Stimulated activated CD4-positive, alpha-beta T cell treated with anti-CD3 and anti-CD28 coated beads, TNF-alpha, amount 100 ng/mL, for 4 hours (primary cell): ENCODE results near the gene OR4D2.
"Not testable (repeated sequence)": the region's sequence is repeated elsewhere in the genome, so short reads cannot be mapped to it uniquely, and the experiment has no call there.

Experiments used
- DNase-seq, 3 experiments: peaks; one replicate each; pipeline ENCODE4 v3.0.0-alpha.2; 2020; ENCODE audit warnings: low read depth in 3 of 3

The OR4D2 gene

DNA sequence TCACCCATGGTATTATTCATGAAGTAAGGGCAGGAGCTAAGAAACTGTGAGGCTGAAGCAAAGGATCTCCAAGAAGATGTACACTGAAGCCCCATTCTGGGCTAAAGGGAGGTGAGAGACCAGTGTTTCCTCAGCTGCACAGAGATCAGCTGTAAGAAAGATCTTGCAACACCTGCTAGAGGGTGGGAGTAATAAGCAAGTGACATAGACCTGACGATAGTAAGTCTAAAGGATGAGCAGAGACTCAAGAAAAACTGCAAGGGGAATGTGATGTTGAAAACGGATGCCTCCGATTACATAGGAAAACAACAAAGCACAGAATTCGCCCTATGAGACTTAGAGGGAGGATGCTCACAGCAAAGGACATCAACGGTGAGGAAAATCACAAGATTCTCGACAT lies at the start of gene OR4D2:
Gene OR4D2, plus strand, starts transcription at position 301 of the 400 bp plus-strand sequence. CDS start 2,674 bp downstream, outside the sequence.
- DNase-seq, result no peak

- DNase-seq, result no peak
Measured at GRCh38 chr17:58117382-58117781, 49.4 kb upstream of the OR4D2 start.

GRCh38 chr17:58119491-58119890 lies 47.3 kb upstream of the OR4D2 start:
- DNase-seq, result no peak

- peak in 1 of 3 experiments; percentile 3 for DNase-seq
Measured at GRCh38 chr17:58120195-58120822, 46.5 kb upstream of the OR4D2 start.

DNA sequence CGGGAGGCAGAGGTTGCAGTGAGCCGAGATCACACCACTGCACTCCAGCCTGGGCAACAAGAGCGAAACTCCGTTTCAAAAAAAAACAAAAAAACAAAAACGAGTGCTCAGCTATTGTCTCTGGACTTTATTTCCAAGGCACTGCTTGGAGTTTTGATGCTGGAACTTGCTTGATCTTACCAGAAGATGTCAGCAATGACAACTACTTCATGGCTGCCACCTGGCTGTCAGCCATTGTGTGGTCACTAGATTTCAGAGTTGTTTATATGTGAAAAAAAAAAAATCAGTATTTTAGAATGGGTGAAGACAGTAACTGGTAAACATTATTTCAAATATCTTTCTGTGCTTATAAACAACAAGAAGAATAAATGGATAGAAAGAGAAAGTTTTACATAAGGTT lies 44.9 kb upstream of the OR4D2 start:
- DNase-seq, result peak in 1 of 3 experiments; percentile 26

- DNase-seq, result no peak
Measured at GRCh38 chr17:58127846-58128245, 38.9 kb upstream of the OR4D2 start.

DNA sequence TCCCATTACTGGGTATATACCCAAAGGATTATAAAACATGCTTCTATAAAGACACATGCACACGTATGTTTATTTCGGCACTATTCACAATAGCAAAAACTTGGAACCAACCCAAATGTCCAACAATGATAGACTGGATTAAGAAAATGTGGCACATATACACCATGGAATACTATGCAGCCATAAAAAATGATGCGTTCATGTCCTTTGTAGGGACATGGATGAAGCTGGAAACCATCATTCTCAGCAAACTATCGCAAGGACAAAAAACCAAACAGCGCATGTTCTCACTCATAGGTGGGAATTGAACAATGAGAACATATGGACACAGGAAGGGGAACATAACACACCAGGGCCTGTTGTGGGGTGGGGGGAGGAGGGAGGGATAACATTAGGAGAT lies 34.1 kb upstream of the OR4D2 start:
- not testable (repeated sequence) for DNase-seq

GRCh38 chr17:58136669-58137279 lies 30.0 kb upstream of the OR4D2 start:
- no peak for DNase-seq

- no peak for DNase-seq
Measured at GRCh38 chr17:58141505-58141904, 25.3 kb upstream of the OR4D2 start.

- DNase-seq, result not testable (repeated sequence)
Measured at GRCh38 chr17:58143335-58143734, 23.4 kb upstream of the OR4D2 start.

DNA sequence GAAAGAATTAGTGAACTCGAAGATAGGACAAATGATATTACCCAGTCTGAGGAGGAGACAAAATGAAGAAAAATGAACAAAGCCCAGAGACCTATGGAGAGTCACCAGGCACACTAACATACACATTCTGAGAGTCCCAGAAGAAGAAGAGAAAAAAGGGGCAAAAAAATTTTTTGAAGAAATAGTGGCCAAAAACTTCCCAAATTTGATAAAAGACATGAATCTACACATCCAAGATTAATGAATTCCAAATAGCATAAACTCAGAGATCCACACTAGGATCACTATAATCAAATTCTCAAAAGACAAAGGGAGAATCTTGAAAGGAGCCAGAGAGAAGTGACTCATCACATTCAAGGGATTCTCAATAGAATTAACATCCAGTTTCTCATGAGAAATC lies 22.0 kb upstream of the OR4D2 start:
- no peak for DNase-seq

DNA sequence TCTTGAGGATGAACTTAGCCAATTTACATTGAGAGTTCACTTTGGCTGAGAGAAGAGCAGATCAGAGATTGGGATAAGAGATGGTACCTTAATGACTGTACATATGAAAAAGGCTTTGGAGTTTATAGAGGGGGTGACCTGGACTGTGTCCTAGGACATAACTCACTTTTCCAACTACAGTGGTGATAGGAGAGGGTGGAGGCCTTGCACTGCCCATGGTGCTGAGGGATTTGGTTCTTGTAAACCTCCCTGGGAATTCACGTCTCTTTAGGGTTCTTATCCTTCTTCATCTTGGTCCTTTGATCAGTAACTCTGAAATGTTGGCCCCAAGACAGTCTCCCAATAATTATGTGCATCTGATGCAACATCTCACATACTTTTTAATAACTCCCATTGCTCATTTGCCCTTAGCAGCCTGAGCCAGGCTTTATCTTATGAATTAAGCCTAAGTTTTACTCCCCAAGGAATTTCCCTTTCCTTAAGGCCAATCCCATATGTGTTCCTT lies 18.8 kb upstream of the OR4D2 start, which contains the start of gene OR4D1:
Gene OR4D1, plus strand, starts transcription at position 455 of the 505 bp plus-strand sequence. CDS start 6,770 bp downstream, outside the sequence.
- no peak for DNase-seq

- no peak for DNase-seq
Measured at GRCh38 chr17:58148609-58149008, 18.2 kb upstream of the OR4D2 start.

DNA sequence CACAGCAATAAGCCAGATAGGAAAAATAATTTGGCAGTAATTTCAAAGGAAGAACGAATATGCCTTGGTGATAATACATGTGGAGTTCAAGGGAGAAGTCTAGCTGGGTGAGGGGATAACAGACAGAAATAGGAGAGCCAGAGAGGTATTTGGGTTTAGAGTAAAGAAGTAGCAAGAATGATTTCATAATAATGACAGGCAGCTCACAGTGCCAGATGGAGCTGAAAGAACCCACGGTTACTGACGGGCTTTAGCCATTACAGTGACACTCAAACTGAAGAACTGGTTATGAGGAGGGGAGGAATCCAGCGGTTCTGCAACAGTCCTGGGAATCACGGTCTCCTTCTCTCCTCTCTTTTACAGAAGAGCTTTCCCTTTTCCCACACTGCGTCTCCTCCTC lies 16.4 kb upstream of the OR4D2 start:
- no peak for DNase-seq

DNA sequence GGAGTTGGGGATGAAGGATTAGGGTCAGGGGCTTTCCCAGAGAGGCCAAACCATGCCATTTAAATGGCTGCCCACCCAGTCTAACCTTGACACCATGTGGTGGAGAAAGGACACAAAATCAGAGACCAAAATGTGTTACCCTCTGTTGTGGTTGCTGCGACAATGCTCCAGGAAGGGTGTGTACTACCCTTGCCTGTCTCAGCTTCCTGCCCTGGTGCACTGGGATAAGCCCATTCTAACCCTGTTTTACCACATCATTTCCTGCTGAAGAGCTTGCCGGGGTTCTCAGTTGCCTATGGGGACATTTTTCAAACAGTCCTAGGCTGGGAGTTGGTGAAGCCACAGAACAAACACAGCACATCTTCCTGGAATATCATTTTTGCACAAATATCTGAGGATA lies 13.7 kb upstream of the OR4D2 start:
- peak in 2 of 3 experiments; percentile 11 to 26 for DNase-seq

DNA sequence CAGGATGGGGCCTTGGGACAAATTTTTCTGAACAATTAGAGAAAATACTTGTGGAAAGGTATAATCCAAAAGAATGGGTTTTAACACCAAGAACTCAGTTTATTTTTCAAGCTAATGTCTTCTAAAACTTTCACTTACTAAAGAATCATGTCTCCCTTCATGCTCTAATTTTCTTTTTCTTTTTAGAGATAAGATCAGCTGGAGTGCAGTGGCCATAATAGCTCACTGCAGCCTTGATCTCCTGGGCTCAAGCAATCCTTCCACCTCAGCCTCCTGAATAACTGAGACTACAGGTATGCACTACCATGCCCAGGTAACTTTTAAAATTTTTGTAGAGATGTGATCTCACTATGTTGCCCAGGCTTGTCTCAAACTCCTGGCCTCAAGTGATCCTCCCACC lies 13.1 kb upstream of the OR4D2 start:
- DNase-seq, result no peak

DNA sequence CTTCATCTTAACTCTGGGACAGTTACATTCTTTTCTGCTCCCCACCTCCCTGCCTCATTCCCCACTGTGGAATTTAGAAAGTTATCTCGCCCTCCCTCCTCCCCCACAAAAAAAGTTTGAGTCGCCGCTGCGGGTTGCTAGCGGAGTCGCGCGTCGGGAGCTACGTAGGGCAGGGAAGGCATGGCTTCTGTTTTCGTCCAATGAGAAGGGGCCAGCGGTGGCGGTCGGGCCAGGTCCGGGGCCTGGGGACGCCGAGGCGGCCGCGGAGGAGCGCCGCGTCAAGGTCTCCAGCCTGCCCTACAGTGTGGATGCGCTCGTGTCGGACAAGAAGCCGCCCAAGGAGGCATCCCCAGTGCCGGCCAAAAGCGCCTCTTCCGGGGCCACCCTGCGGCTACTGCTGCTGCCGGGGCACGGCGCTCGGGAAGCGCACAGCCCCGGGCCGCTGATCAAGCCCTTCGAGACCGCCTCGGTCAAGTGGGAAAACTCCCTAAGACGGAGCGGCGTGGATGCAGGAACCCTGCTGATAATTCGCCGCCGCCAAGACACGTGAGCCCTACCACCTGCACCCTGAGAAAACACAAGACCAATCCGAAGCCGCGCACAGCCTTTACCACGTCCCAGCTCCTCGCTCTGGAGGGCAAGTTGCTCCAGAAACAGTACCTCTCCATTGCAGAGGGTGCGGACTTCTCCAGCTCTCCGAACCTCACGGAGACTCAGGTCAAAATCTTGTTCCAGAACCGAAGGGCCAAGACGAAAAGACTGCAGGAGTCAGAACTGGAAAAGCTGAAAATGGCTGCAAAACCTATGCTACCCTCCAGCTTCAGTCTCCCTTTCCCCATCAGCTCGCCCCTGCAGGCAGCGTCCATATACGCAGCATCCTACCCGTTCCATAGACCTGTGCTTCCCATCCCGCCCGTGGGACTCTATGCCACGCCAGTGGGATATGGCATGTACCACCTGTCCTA lies 9.7 kb upstream of the OR4D2 start:
- DNase-seq, result peak; percentile 23 to 36 (median 29)

GRCh38 chr17:58158181-58158580 lies 8.6 kb upstream of the OR4D2 start:
- no peak for DNase-seq

DNA sequence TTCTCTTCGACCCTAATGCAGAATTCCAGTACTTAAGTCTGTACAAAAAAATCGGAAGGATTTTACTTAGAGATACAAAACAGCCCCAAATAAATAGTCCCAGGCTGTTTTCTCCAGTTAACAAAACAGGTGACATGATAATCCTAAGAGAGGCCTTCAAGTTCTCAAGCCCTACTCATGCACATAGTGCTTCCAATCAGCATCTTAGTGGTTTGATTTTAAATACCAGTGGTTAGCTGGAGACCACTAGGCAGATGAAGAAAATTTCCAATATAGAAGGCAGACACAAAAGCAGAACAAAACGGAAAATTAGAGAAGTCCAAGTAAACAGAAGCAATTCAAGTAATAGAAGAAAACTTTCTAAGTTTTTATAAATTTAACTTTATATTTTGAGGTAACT lies 5.2 kb upstream of the OR4D2 start:
- no peak for DNase-seq

- DNase-seq, result no peak
Measured at GRCh38 chr17:58165981-58166380, 801 bp upstream of the OR4D2 start.

DNA sequence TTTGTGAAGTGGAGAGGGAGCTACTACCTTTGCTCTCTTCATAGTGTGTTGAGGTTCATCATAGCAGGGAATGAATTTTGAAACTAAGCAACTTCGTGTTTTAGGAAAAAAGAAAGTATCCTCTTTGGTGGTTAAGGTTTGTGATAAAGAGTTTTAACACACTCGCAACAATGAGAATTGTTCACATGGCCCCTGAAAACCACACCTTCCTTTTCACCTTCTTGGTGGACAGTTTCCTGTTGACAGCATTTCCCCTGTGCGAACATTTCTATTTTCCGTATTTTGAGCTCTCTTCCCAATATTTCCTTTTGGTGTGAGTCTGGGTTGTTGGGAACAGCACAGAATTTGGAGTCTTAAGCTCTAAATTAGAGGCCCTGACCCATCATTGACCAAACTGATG lies 3.8 kb downstream of the OR4D2 start:
- no peak for DNase-seq
